Measurements from ENCODE around the gene IGSF9.
A peak's percentile ranks its signal among the peaks of the same experiment; 100 is the strongest.

IGSF9 gene

DNA sequence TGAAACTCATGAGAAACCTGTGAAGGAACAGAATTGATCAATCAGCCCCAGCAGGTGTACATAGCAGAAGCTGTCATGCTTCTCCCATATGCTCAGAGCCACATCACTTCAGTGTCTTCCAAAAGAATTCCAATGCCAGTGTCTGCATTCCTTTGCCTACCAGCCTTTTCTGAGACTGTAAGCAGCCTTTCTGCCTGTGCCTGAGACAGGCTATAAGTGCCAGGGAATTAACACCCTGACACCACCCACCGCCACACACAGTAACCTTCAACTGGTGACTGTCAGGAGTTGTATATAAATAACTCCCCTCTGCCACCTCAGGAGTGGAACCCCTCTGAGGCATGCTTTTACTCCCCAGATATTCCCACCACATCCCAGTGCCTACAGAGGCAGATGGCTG, 46.7 kb upstream of the IGSF9 start:
- Histone ChIP-seq H4K20me1 (ENCODE audit: insufficient read depth, low read length, poor library complexity, severe bottlenecking) (no peaks in the 10 kb centered on the region), H3K9me2 (replicated peaks; ENCODE audit: low read depth, low read length) (no peaks in the 10 kb centered on the region), H3K27me3 (ENCODE audit: insufficient read depth, low read length, poor library complexity, severe bottlenecking) (no peaks in the 10 kb centered on the region), H3K79me2 (ENCODE audit: insufficient read depth, low read length) (no peaks in the 10 kb centered on the region), H3F3A (ENCODE audit: low read depth) (no peaks in the 10 kb centered on the region), H3K4me1 (ENCODE audit: insufficient read depth, low read length, poor library complexity, severe bottlenecking) (peaks cover 12% of the 10 kb centered on the region), H3K4me2 (ENCODE audit: low read depth, low read length, poor library complexity, severe bottlenecking) (no peak overlapping the region), H3K9ac (ENCODE audit: low read depth, low read length, poor library complexity, severe bottlenecking) (no peak overlapping the region), H2AFZ (ENCODE audit: low read length) (no peak overlapping the region), H3K36me3 (ENCODE audit: insufficient read depth, low read length) (no peaks in the 10 kb centered on the region), H3K4me3 (ENCODE audit: low read length, poor library complexity, severe bottlenecking) (no peak overlapping the region), H3K9me3 (ENCODE audit: insufficient read depth, low read depth, low read length) (no peaks in the 10 kb centered on the region)
- TF ChIP-seq, protein P1, sequence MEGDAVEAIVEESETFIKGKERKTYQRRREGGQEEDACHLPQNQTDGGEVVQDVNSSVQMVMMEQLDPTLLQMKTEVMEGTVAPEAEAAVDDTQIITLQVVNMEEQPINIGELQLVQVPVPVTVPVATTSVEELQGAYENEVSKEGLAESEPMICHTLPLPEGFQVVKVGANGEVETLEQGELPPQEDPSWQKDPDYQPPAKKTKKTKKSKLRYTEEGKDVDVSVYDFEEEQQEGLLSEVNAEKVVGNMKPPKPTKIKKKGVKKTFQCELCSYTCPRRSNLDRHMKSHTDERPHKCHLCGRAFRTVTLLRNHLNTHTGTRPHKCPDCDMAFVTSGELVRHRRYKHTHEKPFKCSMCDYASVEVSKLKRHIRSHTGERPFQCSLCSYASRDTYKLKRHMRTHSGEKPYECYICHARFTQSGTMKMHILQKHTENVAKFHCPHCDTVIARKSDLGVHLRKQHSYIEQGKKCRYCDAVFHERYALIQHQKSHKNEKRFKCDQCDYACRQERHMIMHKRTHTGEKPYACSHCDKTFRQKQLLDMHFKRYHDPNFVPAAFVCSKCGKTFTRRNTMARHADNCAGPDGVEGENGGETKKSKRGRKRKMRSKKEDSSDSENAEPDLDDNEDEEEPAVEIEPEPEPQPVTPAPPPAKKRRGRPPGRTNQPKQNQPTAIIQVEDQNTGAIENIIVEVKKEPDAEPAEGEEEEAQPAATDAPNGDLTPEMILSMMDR (conservative IDR thresholded peaks at IDR 0.05; ENCODE audit: low read length) = no peak
- no peak for TF ChIP-seq EZH2phosphoT487 (IDR thresholded peaks at IDR 0.05; ENCODE audit: borderline replicate concordance)

DNA sequence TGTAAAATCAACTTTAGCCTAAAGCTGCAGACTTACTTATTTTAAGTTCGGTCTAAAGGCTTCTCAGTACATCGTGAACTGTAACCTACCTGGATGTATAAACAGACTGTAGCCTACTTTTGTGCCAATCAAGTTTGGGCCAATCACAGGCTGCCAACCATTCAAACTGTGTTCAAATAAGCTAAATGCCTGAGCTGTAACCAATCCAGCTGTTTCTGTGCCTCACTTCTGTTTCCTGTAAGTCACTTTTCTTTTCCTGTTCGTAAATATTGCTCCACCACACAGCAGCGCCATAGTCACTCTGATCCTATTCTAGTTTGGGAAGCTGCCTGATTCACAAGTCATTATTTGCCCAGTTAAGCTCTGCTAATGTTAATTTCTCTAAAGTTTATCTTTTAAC, 46.1 kb upstream of the IGSF9 start:
- Histone ChIP-seq H2AFZ (ENCODE audit: low read length) (peak overlapping the region; percentile 76), H3K36me3 (ENCODE audit: insufficient read depth, low read length) (no peaks in the 10 kb centered on the region), H3K4me1 (ENCODE audit: insufficient read depth, low read length, poor library complexity, severe bottlenecking) (peaks cover 12% of the 10 kb centered on the region), H3F3A (ENCODE audit: low read depth) (no peaks in the 10 kb centered on the region), H3K9ac (ENCODE audit: low read depth, low read length, poor library complexity, severe bottlenecking) (no peak overlapping the region), H3K4me3 (ENCODE audit: low read length, poor library complexity, severe bottlenecking) (no peak overlapping the region), H3K79me2 (ENCODE audit: insufficient read depth, low read length) (no peaks in the 10 kb centered on the region), H3K9me2 (replicated peaks; ENCODE audit: low read depth, low read length) (no peaks in the 10 kb centered on the region), H4K20me1 (ENCODE audit: insufficient read depth, low read length, poor library complexity, severe bottlenecking) (no peaks in the 10 kb centered on the region), H3K9me3 (ENCODE audit: insufficient read depth, low read depth, low read length) (no peaks in the 10 kb centered on the region), H3K27me3 (ENCODE audit: insufficient read depth, low read length, poor library complexity, severe bottlenecking) (no peaks in the 10 kb centered on the region), H3K4me2 (ENCODE audit: low read depth, low read length, poor library complexity, severe bottlenecking) (peak overlapping the region; percentile 20)
- TF ChIP-seq, protein P1 (conservative IDR thresholded peaks at IDR 0.05; ENCODE audit: low read length) = no peak
- TF ChIP-seq EZH2phosphoT487 (IDR thresholded peaks at IDR 0.05; ENCODE audit: borderline replicate concordance) = no peak

DNA sequence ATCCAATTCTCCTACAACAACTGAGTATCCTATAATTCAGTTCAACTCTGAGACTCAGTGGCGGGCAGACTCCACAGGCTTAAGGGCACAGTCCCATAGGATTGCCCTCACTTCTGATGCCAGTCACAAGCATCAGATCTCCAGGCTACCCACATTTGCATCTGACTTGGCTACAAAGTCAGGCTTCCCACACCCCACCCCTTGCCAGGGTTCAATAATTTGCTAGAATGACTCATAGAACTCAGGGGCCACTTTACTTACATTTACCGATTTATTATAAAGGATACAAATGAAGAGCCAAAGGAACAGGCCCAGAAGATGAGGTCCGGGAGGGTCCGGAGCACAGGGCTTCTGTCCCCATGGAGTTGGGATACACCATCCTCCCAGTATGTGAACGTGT, 44.6 kb upstream of the IGSF9 start:
- H3K9me2 ChIP-seq (replicated peaks; ENCODE audit: low read depth, low read length) = no peaks in the 10 kb centered on the region
- no peaks in the 10 kb centered on the region for H4K20me1 ChIP-seq (ENCODE audit: insufficient read depth, low read length, poor library complexity, severe bottlenecking)
- H3K27me3 ChIP-seq (ENCODE audit: insufficient read depth, low read length, poor library complexity, severe bottlenecking) = no peaks in the 10 kb centered on the region
- no peaks in the 10 kb centered on the region for H3K79me2 ChIP-seq (ENCODE audit: insufficient read depth, low read length)
- no peak overlapping the region for H3K9ac ChIP-seq (ENCODE audit: low read depth, low read length, poor library complexity, severe bottlenecking)
- H3K4me3 ChIP-seq (ENCODE audit: low read length, poor library complexity, severe bottlenecking) = no peak overlapping the region
- H3K4me1 ChIP-seq (ENCODE audit: insufficient read depth, low read length, poor library complexity, severe bottlenecking) = peaks cover 12% of the 10 kb centered on the region
- no peak overlapping the region for H3K4me2 ChIP-seq (ENCODE audit: low read depth, low read length, poor library complexity, severe bottlenecking)
- no peaks in the 10 kb centered on the region for H3K36me3 ChIP-seq (ENCODE audit: insufficient read depth, low read length)
- H3K9me3 ChIP-seq (ENCODE audit: insufficient read depth, low read depth, low read length) = no peaks in the 10 kb centered on the region
- H2AFZ ChIP-seq (ENCODE audit: low read length) = no peak overlapping the region
- TF ChIP-seq, protein P1 (conservative IDR thresholded peaks at IDR 0.05; ENCODE audit: low read length) = no peak
- no peak for TF ChIP-seq EZH2phosphoT487 (IDR thresholded peaks at IDR 0.05; ENCODE audit: borderline replicate concordance)
- no peaks in the 10 kb centered on the region for H3F3A ChIP-seq (ENCODE audit: low read depth)
